Nephron progenitor cell (in vitro differentiated cells): ENCODE data around the gene CBR1.
A peak's percentile ranks its signal among the peaks of the same experiment; 100 is the strongest.

Experiments
- DNase-seq: peaks from one replicate; pipeline ENCODE4 v3.0.0; 2021
- H3K27ac Mint-ChIP-seq: 2 replicates; pipeline ENCODE4 v1.8.0; 2021; ENCODE audit warnings: mild to moderate bottlenecking, moderate library complexity, mixed read lengths
- H3K27me3 Mint-ChIP-seq: 2 replicates; pipeline ENCODE4 v1.8.0; 2021; ENCODE audit warnings: mild to moderate bottlenecking, low read depth, mixed read lengths; ENCODE audit not compliant: poor library complexity
- H3K36me3 Mint-ChIP-seq: 2 replicates; pipeline ENCODE4 v1.8.0; 2021; ENCODE audit warnings: low read depth, mixed read lengths
- H3K4me1 Mint-ChIP-seq: 2 replicates; pipeline ENCODE4 v1.8.0; 2021; ENCODE audit warnings: mixed read lengths
- H3K4me3 Mint-ChIP-seq: 2 replicates; pipeline ENCODE4 v1.8.0; 2021; ENCODE audit warnings: mild to moderate bottlenecking, moderate library complexity, mixed read lengths
- H3K9me3 Mint-ChIP-seq: 2 replicates; pipeline ENCODE4 v1.8.0; 2021; ENCODE audit warnings: mild to moderate bottlenecking, moderate library complexity, mixed read lengths
- TF ChIP-seq, protein P1 (sequence below): fragments of 200-600 bp; sonication (generic); IDR thresholded peaks from 2 replicates; pipeline ENCODE4 v1.5.0; 2021; ENCODE audit warnings: antibody characterized with exemption

The CBR1 gene

DNA sequence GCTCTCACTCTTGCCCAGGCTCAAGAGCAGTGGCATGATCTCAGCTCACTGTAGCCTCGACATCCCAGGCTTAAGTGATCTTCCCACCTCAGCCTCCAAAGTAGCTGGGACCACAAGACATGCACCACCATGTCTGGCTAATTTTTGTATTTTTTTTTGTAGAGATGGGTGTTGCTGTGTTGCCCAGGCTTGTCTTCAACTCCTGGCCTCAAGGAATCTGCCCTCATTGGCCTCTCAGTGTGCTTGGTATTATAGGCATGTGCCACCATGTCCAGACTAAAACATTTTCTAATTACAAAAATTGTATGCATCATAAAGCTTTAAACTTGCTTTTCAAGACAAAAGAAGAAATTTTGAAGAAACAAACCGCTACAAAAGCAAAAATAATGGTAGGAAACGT, 20.1 kb downstream of the CBR1 start:
- Mint-ChIP-seq H3K27me3 (no peaks in the 10 kb centered on the region), H3K4me3 (no peak overlapping the region), H3K9me3 (peaks cover 25% of the 10 kb centered on the region), H3K4me1 (no peaks in the 10 kb centered on the region), H3K27ac (no peak overlapping the region), H3K36me3 (peaks cover 8% of the 10 kb centered on the region)
- DNase-seq, result no peak
- TF ChIP-seq, protein P1, sequence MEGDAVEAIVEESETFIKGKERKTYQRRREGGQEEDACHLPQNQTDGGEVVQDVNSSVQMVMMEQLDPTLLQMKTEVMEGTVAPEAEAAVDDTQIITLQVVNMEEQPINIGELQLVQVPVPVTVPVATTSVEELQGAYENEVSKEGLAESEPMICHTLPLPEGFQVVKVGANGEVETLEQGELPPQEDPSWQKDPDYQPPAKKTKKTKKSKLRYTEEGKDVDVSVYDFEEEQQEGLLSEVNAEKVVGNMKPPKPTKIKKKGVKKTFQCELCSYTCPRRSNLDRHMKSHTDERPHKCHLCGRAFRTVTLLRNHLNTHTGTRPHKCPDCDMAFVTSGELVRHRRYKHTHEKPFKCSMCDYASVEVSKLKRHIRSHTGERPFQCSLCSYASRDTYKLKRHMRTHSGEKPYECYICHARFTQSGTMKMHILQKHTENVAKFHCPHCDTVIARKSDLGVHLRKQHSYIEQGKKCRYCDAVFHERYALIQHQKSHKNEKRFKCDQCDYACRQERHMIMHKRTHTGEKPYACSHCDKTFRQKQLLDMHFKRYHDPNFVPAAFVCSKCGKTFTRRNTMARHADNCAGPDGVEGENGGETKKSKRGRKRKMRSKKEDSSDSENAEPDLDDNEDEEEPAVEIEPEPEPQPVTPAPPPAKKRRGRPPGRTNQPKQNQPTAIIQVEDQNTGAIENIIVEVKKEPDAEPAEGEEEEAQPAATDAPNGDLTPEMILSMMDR, result no peak

GRCh38 chr21:36092681-36093080, 22.9 kb downstream of the CBR1 start:
- H3K9me3 Mint-ChIP-seq, result peaks cover 38% of the 10 kb centered on the region
- DNase-seq, result no peak
- H3K27me3 Mint-ChIP-seq, result peaks cover 5% of the 10 kb centered on the region
- TF ChIP-seq, protein P1, result no peak
- H3K4me3 Mint-ChIP-seq, result no peak overlapping the region
- peaks cover 10% of the 10 kb centered on the region for H3K4me1 Mint-ChIP-seq
- peaks cover 12% of the 10 kb centered on the region for H3K36me3 Mint-ChIP-seq
- H3K27ac Mint-ChIP-seq, result no peak overlapping the region

- Mint-ChIP-seq H3K9me3 (peaks cover 38% of the 10 kb centered on the region), H3K36me3 (peaks cover 12% of the 10 kb centered on the region), H3K4me3 (no peak overlapping the region), H3K27ac (peak overlapping the region; percentile 63), H3K4me1 (peaks cover 18% of the 10 kb centered on the region), H3K27me3 (peaks cover 5% of the 10 kb centered on the region)
- DNase-seq, result no peak
- TF ChIP-seq, protein P1, result no peak
Observed at GRCh38 chr21:36093512-36093911, 23.7 kb downstream of the CBR1 start.

DNA sequence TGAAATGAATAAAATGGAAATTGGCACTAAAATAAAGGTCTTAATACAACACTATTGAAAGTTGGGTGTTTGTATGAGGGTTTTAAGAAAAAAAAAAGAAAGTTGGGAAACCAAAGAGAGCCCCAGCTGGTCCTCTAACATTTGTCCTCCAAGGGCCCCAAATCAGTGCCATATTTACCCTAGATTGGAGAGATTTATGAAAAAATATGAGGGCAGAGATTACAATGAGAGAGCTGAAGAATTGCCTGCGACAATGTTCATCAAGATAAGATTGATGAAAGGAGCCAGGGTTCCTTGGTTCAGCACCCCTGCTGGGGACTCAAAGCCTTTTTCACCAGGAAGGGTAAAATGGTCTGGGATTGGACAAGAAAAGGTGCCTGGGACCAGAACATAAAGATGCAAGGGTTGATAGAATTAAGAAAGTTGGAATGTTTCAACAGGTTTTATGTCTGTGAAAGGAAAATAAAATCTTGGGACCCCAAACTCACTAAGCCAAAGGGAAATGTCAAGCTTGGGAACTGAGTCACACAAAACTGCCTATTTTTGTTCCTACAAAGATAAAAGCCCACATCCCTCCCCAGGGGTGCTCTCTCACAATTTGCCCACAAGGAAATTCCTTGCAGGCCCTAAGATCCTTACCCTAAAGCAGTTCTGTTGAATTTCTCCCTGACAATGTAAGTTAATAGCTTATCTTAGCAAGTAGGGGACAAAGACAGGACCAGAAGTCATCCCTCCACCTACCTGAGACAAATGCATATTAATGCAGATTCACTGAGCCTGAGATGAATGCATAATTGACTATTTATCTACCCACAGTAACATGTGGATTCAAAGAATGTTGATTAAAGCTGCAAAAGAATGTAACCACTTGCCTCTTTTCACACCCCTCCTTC, 26.8 kb downstream of the CBR1 start:
- Mint-ChIP-seq H3K9me3 (peaks cover 34% of the 10 kb centered on the region), H3K27me3 (peaks cover 21% of the 10 kb centered on the region), H3K4me3 (no peak overlapping the region), H3K4me1 (peaks cover 41% of the 10 kb centered on the region), H3K27ac (no peak overlapping the region), H3K36me3 (peaks cover 12% of the 10 kb centered on the region)
- TF ChIP-seq, protein P1, result no peak
- no peak for DNase-seq

GRCh38 chr21:36097427-36098181, 27.8 kb downstream of the CBR1 start:
- TF ChIP-seq, protein P1, result no peak
- peaks cover 12% of the 10 kb centered on the region for H3K36me3 Mint-ChIP-seq
- peaks cover 41% of the 10 kb centered on the region for H3K4me1 Mint-ChIP-seq
- H3K4me3 Mint-ChIP-seq, result no peak overlapping the region
- H3K9me3 Mint-ChIP-seq, result peaks cover 37% of the 10 kb centered on the region
- DNase-seq, result no peak
- H3K27ac Mint-ChIP-seq, result no peak overlapping the region
- peaks cover 21% of the 10 kb centered on the region for H3K27me3 Mint-ChIP-seq
